OCI-LY1 (cell line): ENCODE results near the gene PRR22.

Source experiments
- H2AFZ ChIP-seq: fragments of 200-600 bp; sonication (generic), shearing (Covaris generic); 2 replicates; pipeline ENCODE4 v1.6.0; 2014; ENCODE audit warnings: antibody characterized with exemption, mild to moderate bottlenecking, low read length
- H3F3A ChIP-seq: fragments of 200-600 bp; sonication (generic), shearing (Covaris generic); 2 replicates; pipeline ENCODE4 v1.6.0; 2014; ENCODE audit warnings: mild to moderate bottlenecking, antibody characterized with exemption, low read length, moderate library complexity; ENCODE audit not compliant: insufficient read depth
- H3K27ac ChIP-seq: fragments of 200-600 bp; sonication (generic); 2 replicates; pipeline ENCODE4 v1.5.1; 2014; ENCODE audit warnings: low read length, mixed run types, mild to moderate bottlenecking, low read depth; ENCODE audit not compliant: poor library complexity, severe bottlenecking
- H3K27me3 ChIP-seq: fragments of 200-600 bp; sonication (generic); 2 replicates; pipeline ENCODE4 v1.6.0; 2014; ENCODE audit warnings: antibody characterized with exemption, mild to moderate bottlenecking, low read length, moderate library complexity; ENCODE audit not compliant: insufficient read depth
- H3K36me3 ChIP-seq: fragments of 200-600 bp; sonication (generic); 2 replicates; pipeline ENCODE4 v1.6.1; 2014; ENCODE audit warnings: mild to moderate bottlenecking, antibody characterized with exemption, low read length, moderate library complexity, mixed read lengths; ENCODE audit not compliant: insufficient read depth
- H3K4me1 ChIP-seq: fragments of 200-600 bp; sonication (generic); 2 replicates; pipeline ENCODE4 v1.5.1; 2014; ENCODE audit warnings: mild to moderate bottlenecking, low read length, moderate library complexity; ENCODE audit not compliant: insufficient read depth, severe bottlenecking
- H3K4me2 ChIP-seq: fragments of 200-600 bp; sonication (generic), shearing (Covaris generic); 2 replicates; pipeline ENCODE4 v1.6.1; 2014; ENCODE audit warnings: low read length
- H3K4me3 ChIP-seq: fragments of 200-600 bp; sonication (generic); 2 replicates; pipeline ENCODE4 v1.5.1; 2014; ENCODE audit warnings: low read length, low read depth, mild to moderate bottlenecking, mixed read lengths; ENCODE audit not compliant: poor library complexity, severe bottlenecking
- H3K79me2 ChIP-seq: fragments of 200-600 bp; shearing (Covaris generic); 2 replicates; pipeline ENCODE4 v1.6.1; 2016; ENCODE audit warnings: mixed run types, low read length, mixed read lengths; ENCODE audit not compliant: insufficient read depth
- H3K9ac ChIP-seq: fragments of 200-600 bp; sonication (generic), shearing (Covaris generic); 2 replicates; pipeline ENCODE4 v1.6.1; 2014; ENCODE audit warnings: mild to moderate bottlenecking, low read length, mixed read lengths
- H3K9me2 ChIP-seq: fragments of 200-600 bp; sonication (generic), shearing (Covaris generic); 2 replicates; pipeline ENCODE4 v1.6.1; 2014; ENCODE audit warnings: low read depth, mild to moderate bottlenecking, low read length, mixed read lengths
- H3K9me3 ChIP-seq: fragments of 200-600 bp; shearing (Covaris generic); 2 replicates; pipeline ENCODE4 v1.6.1; 2014; ENCODE audit warnings: low read length, mixed read lengths
- H4K20me1 ChIP-seq: fragments of 200-600 bp; sonication (generic), shearing (Covaris generic); 2 replicates; pipeline ENCODE4 v1.6.0; 2016; ENCODE audit warnings: mild to moderate bottlenecking, low read length; ENCODE audit not compliant: insufficient read depth
- EZH2 ChIP-seq: fragments of 200-600 bp; sonication (generic), shearing (Covaris generic); IDR thresholded peaks from 2 replicates; pipeline ENCODE4 v1.8.0; 2017; ENCODE audit warnings: borderline replicate concordance, mixed run types, mild to moderate bottlenecking, antibody characterized with exemption, low read length, moderate library complexity, mixed read lengths
- TF ChIP-seq, protein P1 (sequence below): fragments of 200-600 bp; sonication (generic), shearing (Covaris generic); IDR thresholded peaks from 2 replicates; pipeline ENCODE4 v1.5.1; 2017; ENCODE audit warnings: mild to moderate bottlenecking, antibody characterized with exemption, low read length, moderate library complexity, mixed read lengths

Gene PRR22

DNA sequence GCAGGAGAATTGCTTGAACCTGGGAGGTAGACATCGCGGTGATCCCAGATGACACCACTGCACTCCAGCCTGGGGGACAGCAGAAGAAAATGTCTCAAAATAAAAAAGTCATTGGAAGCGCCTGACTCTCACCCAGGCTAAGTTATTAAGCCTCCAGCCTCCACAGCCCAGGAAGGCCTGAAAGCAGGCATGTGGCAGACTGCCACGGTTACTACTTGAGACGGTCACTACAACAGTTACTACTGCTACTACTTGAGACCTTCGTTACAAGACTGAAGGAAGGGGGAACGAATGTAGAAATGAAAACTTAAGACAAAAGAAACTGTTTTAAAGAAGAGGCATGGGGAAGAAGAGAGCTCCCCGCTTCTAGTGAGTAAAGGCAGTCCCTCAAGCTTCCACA lies 9.6 kb downstream of the PRR22 start:
- H3K9ac ChIP-seq = no peak overlapping the region
- no peaks in the 10 kb centered on the region for H3K9me2 ChIP-seq
- H3K4me1 ChIP-seq = no peaks in the 10 kb centered on the region
- no peak for TF ChIP-seq EZH2
- TF ChIP-seq, protein P1, sequence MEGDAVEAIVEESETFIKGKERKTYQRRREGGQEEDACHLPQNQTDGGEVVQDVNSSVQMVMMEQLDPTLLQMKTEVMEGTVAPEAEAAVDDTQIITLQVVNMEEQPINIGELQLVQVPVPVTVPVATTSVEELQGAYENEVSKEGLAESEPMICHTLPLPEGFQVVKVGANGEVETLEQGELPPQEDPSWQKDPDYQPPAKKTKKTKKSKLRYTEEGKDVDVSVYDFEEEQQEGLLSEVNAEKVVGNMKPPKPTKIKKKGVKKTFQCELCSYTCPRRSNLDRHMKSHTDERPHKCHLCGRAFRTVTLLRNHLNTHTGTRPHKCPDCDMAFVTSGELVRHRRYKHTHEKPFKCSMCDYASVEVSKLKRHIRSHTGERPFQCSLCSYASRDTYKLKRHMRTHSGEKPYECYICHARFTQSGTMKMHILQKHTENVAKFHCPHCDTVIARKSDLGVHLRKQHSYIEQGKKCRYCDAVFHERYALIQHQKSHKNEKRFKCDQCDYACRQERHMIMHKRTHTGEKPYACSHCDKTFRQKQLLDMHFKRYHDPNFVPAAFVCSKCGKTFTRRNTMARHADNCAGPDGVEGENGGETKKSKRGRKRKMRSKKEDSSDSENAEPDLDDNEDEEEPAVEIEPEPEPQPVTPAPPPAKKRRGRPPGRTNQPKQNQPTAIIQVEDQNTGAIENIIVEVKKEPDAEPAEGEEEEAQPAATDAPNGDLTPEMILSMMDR = no peak
- no peak overlapping the region for H3K4me2 ChIP-seq
- H3K79me2 ChIP-seq = no peaks in the 10 kb centered on the region
- H2AFZ ChIP-seq = no peak overlapping the region
- no peak overlapping the region for H3K27ac ChIP-seq
- H3F3A ChIP-seq = no peaks in the 10 kb centered on the region
- H3K9me3 ChIP-seq = no peaks in the 10 kb centered on the region
- no peaks in the 10 kb centered on the region for H4K20me1 ChIP-seq
- no peaks in the 10 kb centered on the region for H3K36me3 ChIP-seq
- no peak overlapping the region for H3K4me3 ChIP-seq
- H3K27me3 ChIP-seq = peaks cover 8% of the 10 kb centered on the region; the same call in 1 of the 2 replicates

DNA sequence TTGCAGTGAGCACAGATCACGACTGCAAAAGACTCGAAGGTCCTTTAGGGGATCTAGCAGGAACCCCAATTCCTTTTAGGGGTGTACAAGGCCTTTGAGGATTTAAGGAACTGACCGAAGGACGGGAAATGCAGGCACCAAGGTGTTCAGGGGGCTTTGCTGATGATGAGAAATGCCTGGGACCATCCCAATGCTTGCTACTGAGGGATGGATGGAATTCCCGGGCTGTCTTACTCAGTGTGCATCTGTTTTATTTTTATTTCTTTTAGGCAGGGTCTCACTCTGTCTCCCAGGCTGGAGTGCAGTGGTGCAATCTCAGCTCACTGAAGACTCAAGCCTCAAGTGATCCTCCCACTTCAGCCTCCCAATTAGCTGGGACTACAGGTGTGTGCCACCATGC lies 11.3 kb downstream of the PRR22 start:
- TF ChIP-seq, protein P1 = no peak
- TF ChIP-seq EZH2 = no peak
- no peak overlapping the region for H3K4me3 ChIP-seq
- H3K9me2 ChIP-seq = no peaks in the 10 kb centered on the region
- no peak overlapping the region for H3K9ac ChIP-seq
- H4K20me1 ChIP-seq = no peaks in the 10 kb centered on the region
- H3K36me3 ChIP-seq = no peaks in the 10 kb centered on the region
- H3K4me2 ChIP-seq = no peak overlapping the region
- peaks cover 5% of the 10 kb centered on the region for H3K4me1 ChIP-seq
- H3K9me3 ChIP-seq = no peaks in the 10 kb centered on the region
- H3F3A ChIP-seq = no peaks in the 10 kb centered on the region
- H2AFZ ChIP-seq = no peak overlapping the region
- no peaks in the 10 kb centered on the region for H3K79me2 ChIP-seq
- H3K27ac ChIP-seq = no peak overlapping the region
- peaks cover 8% of the 10 kb centered on the region; the same call in 1 of the 2 replicates for H3K27me3 ChIP-seq

- no peak overlapping the region for H3K9ac ChIP-seq
Observed at GRCh38 chr19:5772416-5772815, 12.1 kb downstream of the PRR22 start.

More at GRCh38 chr19:5772416-5772815, 12.1 kb downstream of the PRR22 start:
- Histone ChIP-seq H3K4me2 (no peak overlapping the region), H3K36me3 (no peaks in the 10 kb centered on the region), H3F3A (no peaks in the 10 kb centered on the region), H3K9me2 (no peaks in the 10 kb centered on the region), H3K4me1 (peaks cover 12% of the 10 kb centered on the region), H2AFZ (no peak overlapping the region), H3K27me3 (peaks cover 8% of the 10 kb centered on the region; the same call in 1 of the 2 replicates), H3K4me3 (no peak overlapping the region), H4K20me1 (no peaks in the 10 kb centered on the region), H3K9me3 (no peaks in the 10 kb centered on the region), H3K79me2 (no peaks in the 10 kb centered on the region), H3K27ac (no peak overlapping the region)
- TF ChIP-seq EZH2 = no peak
- TF ChIP-seq, protein P1 = no peak
